ENCODE results near the gene PCYT1B.

PCYT1B gene

DNA sequence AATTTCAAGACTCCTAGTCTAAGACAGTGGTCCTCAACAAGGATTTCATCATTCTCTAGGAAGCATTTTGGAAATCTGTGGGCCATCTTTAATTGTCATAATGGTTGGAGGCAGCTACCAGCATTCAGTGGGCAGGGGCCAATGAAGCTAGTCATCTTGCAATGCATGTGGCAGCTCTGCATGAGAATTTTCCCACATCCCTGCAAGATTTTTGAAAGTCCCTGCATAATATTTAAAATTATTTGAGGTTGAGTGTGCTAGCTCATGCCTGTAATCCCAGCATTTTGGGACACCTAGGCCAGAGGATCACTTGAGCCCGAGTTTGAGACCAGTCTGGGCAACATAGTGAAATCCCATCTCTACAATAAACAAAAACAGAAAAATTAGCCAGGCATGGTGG is 44.0 kb downstream of the PCYT1B start:
- Histone ChIP-seq H3K4me3 (ENCODE audit: low read depth, low read length) (no peak overlapping the region), H3K27me3 (replicated peaks) (no peaks in the 10 kb centered on the region), H3K36me3 (replicated peaks) (no peaks in the 10 kb centered on the region), H3K27ac (no peak overlapping the region)
- no peak for TF ChIP-seq CTCF (IDR thresholded peaks at IDR 0.05; ENCODE audit: low read depth, low read length, missing control alignments)
- in situ Hi-C loops (cut with HindIII; ENCODE audit: low pct_ligation_motif_present, low sequenced_read_pairs): no loop called here
- no peak for DNase-seq

- in situ Hi-C loops (cut with HindIII; ENCODE audit: low pct_ligation_motif_present, low sequenced_read_pairs): no loop called here
- DNase-seq: no peak
- H3K27me3 ChIP-seq (replicated peaks): no peaks in the 10 kb centered on the region
- no peak overlapping the region for H3K4me3 ChIP-seq (ENCODE audit: low read depth, low read length)
- no peak for TF ChIP-seq CTCF (IDR thresholded peaks at IDR 0.05; ENCODE audit: low read depth, low read length, missing control alignments)
- H3K36me3 ChIP-seq (replicated peaks): no peaks in the 10 kb centered on the region
- H3K27ac ChIP-seq: no peak overlapping the region
Measured at GRCh38 chrX:24601858-24602257, 45.3 kb downstream of the PCYT1B start.

DNA sequence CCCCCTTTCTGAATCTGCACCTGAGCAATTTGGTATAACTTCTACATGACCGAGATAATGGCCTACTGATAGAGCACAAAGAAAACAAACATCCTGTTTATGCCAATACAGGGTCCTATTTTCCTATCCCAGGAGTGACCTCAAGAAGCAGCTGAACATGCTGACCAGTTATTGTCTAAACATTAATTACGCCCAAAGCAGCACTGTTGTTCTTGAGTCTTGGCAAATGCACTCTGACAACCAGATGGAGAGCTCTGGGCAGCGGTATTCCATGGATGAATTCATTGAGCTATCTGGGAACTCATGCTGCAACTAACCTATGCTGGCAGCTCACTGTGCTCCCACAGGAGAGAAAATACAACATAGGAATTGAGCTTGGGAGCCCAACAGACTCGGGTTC is 52.6 kb downstream of the PCYT1B start:
- no peak overlapping the region for H3K4me3 ChIP-seq (ENCODE audit: low read depth, low read length)
- no peak for DNase-seq
- H3K36me3 ChIP-seq (replicated peaks): no peaks in the 10 kb centered on the region
- no peak overlapping the region for H3K27ac ChIP-seq
- TF ChIP-seq CTCF (IDR thresholded peaks at IDR 0.05; ENCODE audit: low read depth, low read length, missing control alignments): no peak
- in situ Hi-C loops (cut with HindIII; ENCODE audit: low pct_ligation_motif_present, low sequenced_read_pairs): no loop called here
- H3K27me3 ChIP-seq (replicated peaks): no peaks in the 10 kb centered on the region

DNA sequence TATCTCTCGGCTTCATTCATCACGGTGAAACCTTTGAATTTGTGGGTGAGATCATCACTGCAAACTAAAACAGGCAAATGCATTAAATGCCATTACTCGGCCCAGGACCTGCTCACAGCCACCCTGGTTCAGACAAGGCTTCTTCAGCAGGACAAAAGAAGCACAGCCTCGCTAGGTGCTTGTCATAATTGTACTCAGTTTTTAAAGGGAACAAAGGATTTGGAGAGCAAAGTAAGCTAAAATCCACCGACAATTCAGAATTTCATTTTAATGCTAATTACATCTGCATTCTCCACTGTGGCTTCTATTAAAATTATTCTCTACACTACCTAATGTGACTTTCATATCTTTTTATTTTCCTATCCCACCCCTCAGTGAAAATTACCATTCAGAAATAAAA is 57.0 kb downstream of the PCYT1B start:
- no peaks in the 10 kb centered on the region for H3K36me3 ChIP-seq (replicated peaks)
- H3K4me3 ChIP-seq (ENCODE audit: low read depth, low read length): no peak overlapping the region
- no peaks in the 10 kb centered on the region for H3K27me3 ChIP-seq (replicated peaks)
- no peak for TF ChIP-seq CTCF (IDR thresholded peaks at IDR 0.05; ENCODE audit: low read depth, low read length, missing control alignments)
- DNase-seq: no peak
- H3K27ac ChIP-seq: no peak overlapping the region
- in situ Hi-C loops (cut with HindIII; ENCODE audit: low pct_ligation_motif_present, low sequenced_read_pairs): no loop called here

DNA sequence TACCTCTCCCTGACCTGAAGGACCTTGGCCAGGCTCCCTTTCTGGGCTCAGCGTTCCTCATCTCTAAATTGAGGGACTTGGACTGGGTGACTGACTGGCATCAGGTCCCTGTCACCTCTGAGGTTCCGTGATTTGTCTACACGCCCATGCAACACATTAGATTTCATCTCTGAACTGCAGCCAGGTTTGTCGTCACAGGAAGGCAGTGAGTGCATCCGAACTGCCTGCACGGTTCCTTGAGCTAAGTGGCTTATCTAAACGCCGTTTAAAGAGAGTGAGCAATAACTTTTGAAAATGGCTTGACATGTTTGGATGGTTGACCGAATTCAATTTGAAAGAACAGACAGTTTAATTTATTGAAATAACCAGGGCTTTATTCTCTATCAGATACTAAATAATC is 70.1 kb downstream of the PCYT1B start:
- TF ChIP-seq CTCF (IDR thresholded peaks at IDR 0.05; ENCODE audit: low read depth, low read length, missing control alignments): no peak
- Histone ChIP-seq H3K4me3 (ENCODE audit: low read depth, low read length) (no peak overlapping the region), H3K27ac (no peak overlapping the region), H3K36me3 (replicated peaks) (no peaks in the 10 kb centered on the region), H3K27me3 (replicated peaks) (no peaks in the 10 kb centered on the region)
- no peak for DNase-seq
- in situ Hi-C loops (cut with HindIII; ENCODE audit: low pct_ligation_motif_present, low sequenced_read_pairs): no loop called here

DNA sequence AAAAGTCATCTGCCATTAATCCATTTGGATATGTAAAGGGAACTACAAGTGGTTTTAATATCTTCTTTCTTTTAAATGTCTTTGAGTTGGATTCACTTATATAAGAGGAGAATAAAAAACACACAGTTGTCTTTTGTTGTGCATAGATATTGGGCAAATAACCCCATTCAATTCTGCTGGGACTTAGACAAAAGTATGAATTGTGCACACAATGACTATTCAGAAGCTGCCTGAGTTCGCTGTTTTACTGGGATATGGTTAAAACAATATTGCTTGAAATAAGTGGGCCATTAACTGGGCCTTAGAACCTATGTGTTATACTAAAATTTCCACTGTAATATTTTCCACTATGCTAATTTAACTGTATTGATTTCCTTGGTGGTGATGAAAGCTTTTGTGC is 71.7 kb downstream of the PCYT1B start:
- DNase-seq: no peak
- TF ChIP-seq CTCF (IDR thresholded peaks at IDR 0.05; ENCODE audit: low read depth, low read length, missing control alignments): no peak
- in situ Hi-C loops (cut with HindIII; ENCODE audit: low pct_ligation_motif_present, low sequenced_read_pairs): no loop called here

More for the DNA sequence above, 71.7 kb downstream of the PCYT1B start:
- Histone ChIP-seq H3K27me3 (replicated peaks) (no peaks in the 10 kb centered on the region), H3K4me3 (ENCODE audit: low read depth, low read length) (no peak overlapping the region), H3K36me3 (replicated peaks) (no peaks in the 10 kb centered on the region), H3K27ac (no peak overlapping the region)

All from brain microvascular endothelial cell (primary cell).